Tibial artery (tissue), 4 donors: ENCODE data around the gene CDC73.
"Not testable (repeated sequence)": the region's sequence is repeated elsewhere in the genome, so short reads cannot be mapped to it uniquely, and the experiment has no call there.

Experiments
- DNase-seq, 2 donors: peaks; one replicate each; pipeline ENCODE4 v3.0.0-alpha.2; 2019
- H3K27ac ChIP-seq, 2 donors: fragments of 200-600 bp; sonication (generic) in 1 of 2; 1 replicate in 1 of 2; 2 replicates in 1 of 2; pipeline ENCODE4 v1.5.1; 2018 to 2019; ENCODE audit warnings: mild to moderate bottlenecking in 1 of 2
- H3K27me3 ChIP-seq, 2 donors: fragments of 200-600 bp; sonication (generic) in 1 of 2; one replicate each; pipeline versions ENCODE4 v1.5.1 to v1.6.0; 2016 to 2019
- H3K36me3 ChIP-seq, 3 donors: fragments of 200-600 bp; sonication (generic) in 2 of 3; one replicate each; pipeline ENCODE4 v1.5.1; 2016 to 2019; ENCODE audit warnings: mild to moderate bottlenecking in 2 of 3
- H3K4me1 ChIP-seq, 4 donors: fragments of 200-600 bp; sonication (generic) in 2 of 4; 1 replicate in 3 of 4; 2 replicates in 1 of 4; pipeline ENCODE4 v1.5.1; 2016 to 2019
- H3K4me3 ChIP-seq, 2 donors: fragments of 200-600 bp; sonication (generic) in 1 of 2; 1 replicate in 1 of 2; 2 replicates in 1 of 2; pipeline ENCODE4 v1.5.1; 2018 to 2019; ENCODE audit warnings: mild to moderate bottlenecking in 2 of 2
- H3K9me3 ChIP-seq, 3 donors: fragments of 200-600 bp; sonication (generic) in 1 of 3; one replicate each; pipeline ENCODE4 v1.5.1; 2016 to 2019
- CTCF ChIP-seq, 2 experiments: fragments of 200-600 bp in 1 of 2; fragments of 450-650 bp in 1 of 2; IDR thresholded peaks; one replicate each; pipeline ENCODE4 v1.5.1; 2017 to 2019; ENCODE audit warnings: antibody characterized with exemption in 2 of 2, mild to moderate bottlenecking in 1 of 2, moderate library complexity in 1 of 2
- intact Hi-C: fragments of 100-400 bp; cut with DNase I; formaldehyde crosslinking; loops from one replicate; pipeline ENCODE4 v1.15.0; 2023; ENCODE audit warnings: low total_unique reads

The CDC73 gene

GRCh38 chr1:193260896-193261295 lies 139.1 kb downstream of the CDC73 start:
- Histone ChIP-seq H3K27me3 (no peaks in the 10 kb centered on the region), H3K36me3 (peaks cover 0 to 10% (median 5%) of the 10 kb centered on the region in 3 donors), H3K4me1 (no peaks in the 10 kb centered on the region), H3K9me3 (no peaks in the 10 kb centered on the region), H3K4me3 (no peak overlapping the region), H3K27ac (no peak overlapping the region)
- no peak for TF ChIP-seq CTCF (IDR thresholded peaks at IDR 0.05)
- no peak for DNase-seq
- intact Hi-C loops = no loop called here

- no peak for DNase-seq
- no peak overlapping the region for H3K4me3 ChIP-seq
- TF ChIP-seq CTCF (IDR thresholded peaks at IDR 0.05) = no peak
- peaks cover 0 to 10% (median 5%) of the 10 kb centered on the region in 3 donors for H3K36me3 ChIP-seq
- H3K27ac ChIP-seq = no peak overlapping the region
- no peaks in the 10 kb centered on the region for H3K9me3 ChIP-seq
- no peaks in the 10 kb centered on the region for H3K4me1 ChIP-seq
- intact Hi-C loops = no loop called here
- H3K27me3 ChIP-seq = no peaks in the 10 kb centered on the region
These were observed 140.8 kb downstream of the CDC73 start for GRCh38 chr1:193262661-193263060.

- no peak overlapping the region for H3K4me3 ChIP-seq
- intact Hi-C loops = no loop called here
- no peak for TF ChIP-seq CTCF (IDR thresholded peaks at IDR 0.05)
These were observed 142.7 kb downstream of the CDC73 start for GRCh38 chr1:193264313-193265065.

GRCh38 chr1:193265716-193266115 lies 143.9 kb downstream of the CDC73 start:
- H3K27ac ChIP-seq = no peak overlapping the region
- H3K27me3 ChIP-seq = no peaks in the 10 kb centered on the region
- intact Hi-C loops = no loop called here
- H3K36me3 ChIP-seq = no peaks in the 10 kb centered on the region
- no peak for TF ChIP-seq CTCF (IDR thresholded peaks at IDR 0.05)
- no peaks in the 10 kb centered on the region for H3K4me1 ChIP-seq
- DNase-seq = no peak
- H3K4me3 ChIP-seq = no peak overlapping the region
- no peaks in the 10 kb centered on the region for H3K9me3 ChIP-seq

More at GRCh38 chr1:193264313-193265065, 142.7 kb downstream of the CDC73 start:
- no peaks in the 10 kb centered on the region for H3K4me1 ChIP-seq
- H3K27ac ChIP-seq = no peak overlapping the region
- H3K36me3 ChIP-seq = no peaks in the 10 kb centered on the region
- no peaks in the 10 kb centered on the region for H3K9me3 ChIP-seq
- no peak for DNase-seq
- H3K27me3 ChIP-seq = no peaks in the 10 kb centered on the region

GRCh38 chr1:193266794-193267193 lies 145.0 kb downstream of the CDC73 start:
- H3K4me1 ChIP-seq, H3K4me3 ChIP-seq, H3K27ac ChIP-seq, DNase-seq, intact Hi-C loops, H3K36me3 ChIP-seq, H3K27me3 ChIP-seq, H3K9me3 ChIP-seq: not testable (repeated sequence)

- H3K36me3 ChIP-seq = no peaks in the 10 kb centered on the region
- H3K4me1 ChIP-seq = no peaks in the 10 kb centered on the region
- H3K9me3 ChIP-seq = no peaks in the 10 kb centered on the region
- intact Hi-C loops = no loop called here
- H3K4me3 ChIP-seq = no peak overlapping the region
- H3K27me3 ChIP-seq = no peaks in the 10 kb centered on the region
- DNase-seq = no peak
- H3K27ac ChIP-seq = no peak overlapping the region
- TF ChIP-seq CTCF (IDR thresholded peaks at IDR 0.05) = no peak
These were observed 149.2 kb downstream of the CDC73 start for GRCh38 chr1:193270996-193271395.
